PC-3 (cell line): Measurements from ENCODE around the gene TMEM54.

Source experiments
- EZH2phosphoT487 ChIP-seq: fragments of 300-600 bp; sonication (generic); IDR thresholded peaks from 2 replicates; pipeline ENCODE4 v1.6.1; 2018; ENCODE audit warnings: mild to moderate bottlenecking, antibody characterized with exemption, low read length, borderline replicate concordance
- TF ChIP-seq, protein P1 (sequence below): fragments of 300-600 bp; sonication (generic); conservative IDR thresholded peaks from 2 replicates; pipeline ENCODE4 v1.5.1; 2017; ENCODE audit warnings: antibody characterized with exemption, low read depth, mild to moderate bottlenecking, low read length

DNA sequence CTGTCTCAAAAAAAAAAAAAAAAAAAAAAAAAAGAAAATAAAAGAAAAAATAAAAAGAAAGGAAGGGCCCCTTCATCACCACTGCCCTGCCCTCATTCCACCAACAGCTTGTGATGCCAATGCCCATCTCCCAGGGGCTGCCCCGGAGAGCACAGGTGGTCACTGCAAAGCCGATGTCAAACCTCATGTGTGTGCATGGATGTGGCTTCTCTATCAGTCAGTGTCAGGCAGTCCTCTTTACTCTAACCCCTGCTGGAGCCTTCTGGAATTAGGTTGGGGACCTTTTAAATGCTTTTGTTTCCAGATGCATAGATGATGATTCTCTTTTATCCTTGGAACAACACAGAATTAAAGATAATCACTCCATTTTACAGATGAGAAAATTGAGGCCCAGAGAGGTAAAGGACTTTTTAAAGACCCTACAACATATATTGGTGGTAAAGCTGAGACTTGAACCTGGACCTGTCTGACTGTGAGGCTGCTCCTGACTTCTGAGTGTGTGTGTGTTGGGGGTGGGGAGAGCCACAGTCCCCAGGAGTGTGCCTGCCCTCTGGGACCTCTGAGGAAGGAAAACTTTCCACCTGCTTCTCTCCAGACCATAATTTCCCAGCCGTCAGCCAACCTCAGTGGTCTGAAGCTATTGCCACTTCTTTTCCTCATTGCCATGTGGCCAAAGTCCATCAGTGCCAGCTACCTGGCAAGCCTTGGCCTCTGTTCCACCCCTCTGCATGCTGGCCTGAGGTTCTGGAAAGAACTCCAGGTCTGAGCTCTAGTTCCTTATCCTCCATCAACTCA, 3.0 kb upstream of the TMEM54 start:
- TF ChIP-seq EZH2phosphoT487 = no peak
- TF ChIP-seq, protein P1, sequence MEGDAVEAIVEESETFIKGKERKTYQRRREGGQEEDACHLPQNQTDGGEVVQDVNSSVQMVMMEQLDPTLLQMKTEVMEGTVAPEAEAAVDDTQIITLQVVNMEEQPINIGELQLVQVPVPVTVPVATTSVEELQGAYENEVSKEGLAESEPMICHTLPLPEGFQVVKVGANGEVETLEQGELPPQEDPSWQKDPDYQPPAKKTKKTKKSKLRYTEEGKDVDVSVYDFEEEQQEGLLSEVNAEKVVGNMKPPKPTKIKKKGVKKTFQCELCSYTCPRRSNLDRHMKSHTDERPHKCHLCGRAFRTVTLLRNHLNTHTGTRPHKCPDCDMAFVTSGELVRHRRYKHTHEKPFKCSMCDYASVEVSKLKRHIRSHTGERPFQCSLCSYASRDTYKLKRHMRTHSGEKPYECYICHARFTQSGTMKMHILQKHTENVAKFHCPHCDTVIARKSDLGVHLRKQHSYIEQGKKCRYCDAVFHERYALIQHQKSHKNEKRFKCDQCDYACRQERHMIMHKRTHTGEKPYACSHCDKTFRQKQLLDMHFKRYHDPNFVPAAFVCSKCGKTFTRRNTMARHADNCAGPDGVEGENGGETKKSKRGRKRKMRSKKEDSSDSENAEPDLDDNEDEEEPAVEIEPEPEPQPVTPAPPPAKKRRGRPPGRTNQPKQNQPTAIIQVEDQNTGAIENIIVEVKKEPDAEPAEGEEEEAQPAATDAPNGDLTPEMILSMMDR = no peak
